HPDE6-E6E7 (cell line): ENCODE results near the gene TTC16.

Experiments used
- DNase-seq: peaks from one replicate; pipeline ENCODE4 v3.0.0; 2011; ENCODE audit warnings: missing footprints; ENCODE audit errors: extremely low spot score

Gene TTC16

DNA sequence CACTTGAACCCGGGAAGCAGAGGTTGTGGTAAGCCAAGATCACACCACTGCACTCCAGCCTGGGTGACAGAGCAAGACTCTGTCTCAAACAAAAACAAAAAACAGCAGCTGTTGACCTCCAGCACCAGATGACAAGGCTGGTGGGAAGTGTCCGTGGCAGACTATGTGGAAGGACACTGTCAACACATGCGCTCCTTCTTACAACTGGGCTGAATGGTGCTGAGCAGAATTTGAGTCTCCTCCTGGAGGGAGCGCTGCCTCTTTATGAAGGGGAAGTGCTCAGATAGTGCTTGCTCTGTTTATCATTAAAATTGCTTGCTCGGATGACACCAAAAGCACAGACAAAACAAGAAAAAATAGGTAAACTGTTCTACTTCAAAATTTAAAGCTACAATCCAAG lies 18.3 kb upstream of the TTC16 start:
- DNase-seq = no peak

DNA sequence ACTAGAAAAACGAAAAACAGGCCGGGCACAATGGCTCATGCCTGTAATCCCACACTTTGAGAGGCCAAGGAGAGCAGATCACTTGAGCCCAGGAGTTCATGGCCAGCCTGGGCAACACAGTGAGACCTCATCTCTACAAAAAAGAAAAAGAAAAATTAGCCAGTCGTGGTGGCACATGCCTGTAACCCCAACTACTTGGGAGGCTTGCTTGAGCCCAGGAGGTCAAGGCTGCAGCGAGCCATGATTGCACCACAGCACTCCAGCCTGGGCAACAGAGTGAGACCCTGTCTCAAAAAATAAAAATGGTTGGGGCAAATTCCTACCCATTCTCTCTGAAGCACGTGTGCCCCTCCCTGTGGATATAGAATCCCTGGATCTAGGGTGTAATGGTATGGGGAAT lies 17.5 kb upstream of the TTC16 start:
- no peak for DNase-seq

DNA sequence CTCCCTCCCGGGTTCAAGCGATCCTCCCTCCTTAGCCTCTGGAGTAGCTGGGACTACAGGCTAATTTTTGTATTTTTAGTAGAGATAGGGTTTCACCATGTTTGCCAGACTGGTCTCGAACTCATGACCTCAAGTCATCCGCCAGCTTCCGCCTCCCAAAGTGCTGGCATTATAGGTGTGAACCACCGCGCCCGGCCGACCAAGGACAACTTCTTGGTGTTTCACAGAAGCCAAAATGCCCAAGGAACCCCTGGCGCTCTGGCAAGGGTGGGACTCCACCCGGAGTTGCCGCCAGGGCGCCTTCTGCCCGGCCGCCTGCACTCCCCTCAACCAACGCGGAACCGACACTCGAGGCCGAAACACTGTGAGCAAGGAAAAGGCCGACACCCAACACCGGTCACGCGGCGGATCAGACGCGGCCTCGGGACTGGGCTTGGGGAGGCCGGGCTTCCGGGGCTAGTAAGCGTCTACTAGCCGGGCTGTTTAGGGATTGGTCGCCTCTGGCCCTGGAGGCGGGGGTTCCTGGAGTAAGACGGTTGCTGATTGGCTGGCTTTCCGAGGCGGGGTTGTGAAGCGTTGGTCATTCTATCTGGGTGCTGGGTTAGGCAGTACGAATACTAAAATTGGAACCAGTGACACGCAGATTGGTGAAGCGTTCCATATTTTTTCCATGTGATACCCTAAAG lies 16.8 kb upstream of the TTC16 start:
- peak; percentile 98 for DNase-seq

DNA sequence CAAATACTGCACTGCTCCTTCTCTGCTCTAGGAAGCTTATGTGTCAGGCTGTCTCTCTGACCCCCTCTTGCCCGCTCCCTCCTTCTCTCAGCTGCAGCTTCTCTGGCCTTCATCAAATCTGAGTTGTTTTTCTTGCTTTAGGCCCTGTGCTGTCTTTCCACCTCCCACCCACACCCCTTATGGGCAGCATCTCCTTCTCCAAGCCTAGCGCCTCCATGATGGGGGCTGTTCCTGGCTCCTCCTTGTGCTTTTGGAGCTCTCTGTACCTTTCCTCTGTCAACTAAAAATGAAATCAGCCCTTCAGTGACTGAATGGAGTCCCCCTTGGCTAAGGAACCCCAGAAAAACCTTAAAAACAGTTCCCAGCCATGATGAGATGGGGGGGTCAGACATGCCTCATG lies 15.7 kb upstream of the TTC16 start:
- DNase-seq = no peak

DNA sequence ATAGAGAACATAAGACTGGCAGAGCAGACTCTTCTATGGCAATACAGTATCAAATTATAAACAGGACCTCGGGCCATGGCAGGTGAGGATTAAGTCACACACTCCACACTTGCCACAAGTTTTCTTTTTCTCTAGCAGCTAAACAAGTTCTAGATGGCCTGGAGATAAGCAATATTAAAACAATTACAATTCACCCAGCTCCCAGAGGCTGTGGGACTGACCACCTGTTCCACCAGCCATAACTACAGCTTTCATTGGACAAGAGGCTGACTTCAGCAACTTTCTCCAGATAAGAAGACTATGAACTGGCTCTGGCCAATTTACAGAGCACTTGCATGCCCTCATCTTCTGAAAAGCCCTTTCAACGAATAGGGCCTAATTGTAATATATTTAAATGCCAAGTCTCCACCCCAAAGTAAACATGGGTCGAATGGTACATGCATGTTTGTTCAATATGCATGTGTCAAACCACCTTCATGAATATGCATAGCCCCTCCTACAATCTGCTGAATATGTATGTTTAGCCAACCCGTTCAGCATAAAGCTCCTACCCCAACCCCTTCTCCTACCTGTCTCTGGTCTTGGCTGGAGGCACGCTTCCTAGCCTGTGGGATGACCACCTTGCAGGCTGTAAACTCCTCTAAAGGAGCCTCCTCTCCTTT lies 15.2 kb upstream of the TTC16 start:
- no peak for DNase-seq

DNA sequence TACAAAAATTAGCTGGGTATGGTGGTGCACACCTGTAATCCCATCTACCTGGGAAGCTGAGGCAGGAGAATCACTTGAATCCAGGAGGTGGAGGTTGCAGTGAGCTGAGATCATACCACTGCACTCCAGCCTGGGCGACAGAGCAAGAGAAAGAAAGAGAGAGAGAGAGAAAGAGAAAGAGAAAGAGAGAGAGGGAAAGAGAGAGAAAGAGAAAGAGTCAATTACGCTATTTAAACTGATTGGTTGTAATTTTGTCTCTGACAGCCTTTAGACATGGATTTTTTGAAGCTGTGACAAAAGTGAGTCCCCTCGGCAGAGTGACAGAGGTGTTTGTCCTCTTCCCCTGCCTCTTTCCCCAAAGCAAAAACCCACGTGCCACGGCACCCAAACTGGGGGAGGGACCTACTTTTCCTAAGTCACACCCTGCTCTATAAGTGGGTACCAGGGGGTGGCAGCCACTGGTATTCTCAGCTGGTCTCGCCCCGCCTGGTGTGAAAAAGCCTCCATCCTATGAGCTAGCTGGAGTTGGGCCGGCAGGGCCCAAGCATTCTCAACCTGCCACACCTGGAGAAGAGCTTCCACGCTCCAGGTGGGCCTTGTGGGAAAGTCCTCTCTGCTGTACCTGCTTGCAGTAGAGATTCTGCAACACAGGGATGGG lies 12.5 kb upstream of the TTC16 start:
- no peak for DNase-seq

DNA sequence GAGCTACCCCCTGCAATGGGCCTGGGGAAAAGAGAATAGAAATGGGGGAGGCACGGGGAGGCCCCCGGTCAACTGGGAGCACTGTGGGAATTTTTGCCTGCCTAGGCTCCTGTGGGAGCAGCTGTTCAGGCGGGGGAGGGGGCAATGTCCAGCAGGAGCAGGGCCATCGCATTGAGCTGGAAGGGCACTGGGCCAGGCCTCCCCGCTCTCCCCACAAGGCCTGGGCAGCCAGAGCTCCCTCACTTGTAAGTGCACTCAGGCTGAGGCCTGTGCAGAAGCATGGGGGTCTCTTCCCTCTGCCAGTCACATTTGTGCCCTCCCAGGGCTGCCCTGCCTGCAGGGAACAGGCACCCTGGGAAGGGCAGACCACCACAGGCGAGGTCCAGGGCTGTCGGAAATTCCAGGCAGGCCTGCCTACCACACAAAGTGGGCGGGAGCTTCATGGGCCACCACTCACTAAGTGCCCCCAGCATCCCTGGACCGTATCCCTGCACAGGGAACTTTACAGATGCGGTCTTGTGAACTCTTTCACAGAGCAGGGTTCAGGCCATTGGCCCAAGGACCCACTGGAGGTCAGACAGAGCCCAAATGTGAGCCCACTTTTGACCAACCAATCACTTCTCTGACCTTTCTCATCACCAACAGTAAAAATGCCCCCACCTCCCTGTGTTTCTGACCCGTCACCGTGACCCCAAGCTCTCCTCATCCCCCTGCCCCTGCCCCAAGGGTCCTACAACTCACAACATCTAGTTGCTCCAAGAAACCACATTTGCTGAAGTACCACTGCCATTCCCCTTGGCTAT lies 10.1 kb upstream of the TTC16 start:
- DNase-seq = no peak

DNA sequence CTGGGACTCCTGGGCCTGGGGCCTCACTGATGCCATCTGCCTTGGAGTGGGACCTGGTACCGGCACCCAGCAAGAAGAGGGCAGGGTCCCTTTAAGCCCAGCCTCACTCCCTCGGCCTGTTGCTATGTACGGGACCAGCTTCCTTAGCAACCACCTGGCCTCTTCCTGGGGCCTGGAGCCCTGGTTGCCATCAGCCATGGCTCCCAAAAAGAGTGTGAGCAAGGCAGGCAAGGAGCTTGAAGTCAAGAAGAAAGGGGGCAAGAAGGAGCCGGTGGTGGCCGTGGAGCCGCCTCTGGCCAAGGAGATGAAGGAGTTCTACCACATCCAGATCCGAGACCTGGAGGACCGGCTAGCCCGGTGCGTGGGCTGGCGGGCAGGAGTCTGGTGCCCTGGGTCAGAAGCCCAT lies 9.0 kb upstream of the TTC16 start, which contains the start of gene CFAP157:
TSS of gene CFAP157 (plus strand) at position 153 of the 406 bp plus-strand sequence. CDS start at position 197, 44 bp downstream.
- DNase-seq = no peak

DNA sequence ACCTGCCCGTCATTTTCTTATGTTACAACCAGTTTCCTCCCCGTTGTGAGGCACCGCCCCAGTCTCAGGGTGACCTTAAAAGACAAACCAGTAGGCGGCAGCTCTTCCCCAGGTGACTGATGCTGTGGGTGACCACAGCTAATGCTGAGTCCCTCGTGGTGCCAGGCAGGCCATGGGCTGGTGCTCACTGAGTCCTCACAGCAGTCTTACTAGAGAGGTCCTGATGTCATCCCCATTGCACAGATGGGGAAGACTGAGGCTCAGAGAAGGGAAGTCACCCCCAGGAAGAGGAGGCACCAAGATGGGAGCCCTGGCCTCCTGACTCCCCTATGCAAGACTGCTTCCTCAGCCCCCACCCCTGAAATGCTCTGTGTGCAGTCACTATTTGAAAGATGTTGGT lies 8.1 kb upstream of the TTC16 start:
- no peak for DNase-seq

DNA sequence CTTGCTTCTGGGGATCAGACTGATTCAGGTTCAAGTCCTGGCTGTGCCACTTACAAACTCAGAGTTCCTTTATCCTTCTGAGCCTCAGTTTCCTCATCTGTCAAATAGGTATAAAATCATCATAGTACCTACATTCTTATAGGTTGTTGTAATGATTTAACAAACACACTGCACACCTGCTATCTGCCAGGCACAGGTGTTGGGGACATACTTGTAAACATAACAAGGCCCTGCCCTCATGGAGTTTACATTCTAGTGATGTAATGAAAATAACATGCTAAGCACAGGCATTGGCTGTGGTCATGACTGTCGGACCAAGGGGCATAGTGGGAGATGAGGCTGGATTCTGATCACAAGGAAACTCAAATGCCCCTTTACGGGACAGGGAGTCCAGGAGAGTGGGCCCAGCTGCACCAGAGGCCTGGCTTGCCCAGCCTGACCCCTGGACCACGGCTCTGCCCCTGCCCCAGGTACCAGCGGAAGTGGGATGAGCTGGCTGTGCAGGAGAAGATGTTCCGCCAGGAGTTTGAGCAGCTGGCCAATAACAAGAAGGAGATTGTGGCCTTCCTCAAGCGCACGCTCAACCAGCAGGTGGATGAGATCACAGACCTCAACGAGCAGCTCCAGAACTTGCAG lies 6.8 kb upstream of the TTC16 start:
- no peak for DNase-seq

DNA sequence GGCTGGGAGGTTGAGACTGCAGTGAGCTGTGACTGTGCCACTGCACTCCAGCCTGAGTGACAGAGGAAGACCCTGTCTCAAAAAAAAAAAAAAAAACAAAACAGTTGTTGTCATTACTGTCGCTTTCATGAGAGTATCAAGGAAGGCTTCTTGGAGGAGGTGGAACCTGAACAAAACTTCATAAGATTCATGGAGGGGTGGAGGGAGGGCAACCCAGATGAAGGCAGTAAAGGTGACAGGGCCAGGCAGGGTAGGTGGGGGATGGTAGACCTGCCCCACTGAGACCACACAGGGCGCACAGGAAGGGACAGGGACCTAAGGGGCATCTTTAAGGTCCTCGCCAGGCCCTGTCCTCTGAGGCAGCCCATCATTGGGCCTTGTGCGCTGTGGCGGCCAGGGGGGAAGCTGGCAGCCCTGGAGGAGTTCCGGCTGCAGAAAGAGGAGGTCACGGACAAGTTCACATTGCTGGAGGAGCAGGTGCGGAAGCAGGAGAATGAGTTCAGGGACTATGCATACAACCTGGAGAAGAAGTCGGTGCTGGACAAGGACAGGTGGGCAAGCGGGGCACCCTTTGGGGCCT lies 5.6 kb upstream of the TTC16 start:
- DNase-seq = no peak

DNA sequence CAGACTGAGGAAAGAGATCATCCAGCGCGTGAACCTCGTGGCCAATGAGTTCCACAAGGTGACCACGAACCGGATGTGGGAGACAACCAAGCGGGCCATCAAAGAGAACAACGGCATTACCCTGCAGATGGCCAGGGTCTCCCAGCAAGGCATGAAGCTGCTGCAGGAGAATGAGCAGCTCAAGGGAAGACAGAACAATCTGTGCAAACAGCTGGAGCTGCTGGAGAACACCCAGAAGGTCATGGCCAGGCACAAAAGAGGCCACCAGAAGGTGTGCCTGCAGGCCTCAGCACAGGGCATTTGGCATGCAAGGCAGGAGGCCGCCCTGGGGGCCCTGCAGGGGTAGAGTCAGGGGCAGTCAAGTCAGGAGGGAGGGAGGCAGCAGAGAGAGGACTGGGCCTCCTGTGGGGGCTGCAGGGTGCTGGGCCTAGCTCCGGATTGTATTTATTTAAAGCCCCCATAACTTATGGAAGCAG lies 4.6 kb upstream of the TTC16 start:
- no peak for DNase-seq

DNA sequence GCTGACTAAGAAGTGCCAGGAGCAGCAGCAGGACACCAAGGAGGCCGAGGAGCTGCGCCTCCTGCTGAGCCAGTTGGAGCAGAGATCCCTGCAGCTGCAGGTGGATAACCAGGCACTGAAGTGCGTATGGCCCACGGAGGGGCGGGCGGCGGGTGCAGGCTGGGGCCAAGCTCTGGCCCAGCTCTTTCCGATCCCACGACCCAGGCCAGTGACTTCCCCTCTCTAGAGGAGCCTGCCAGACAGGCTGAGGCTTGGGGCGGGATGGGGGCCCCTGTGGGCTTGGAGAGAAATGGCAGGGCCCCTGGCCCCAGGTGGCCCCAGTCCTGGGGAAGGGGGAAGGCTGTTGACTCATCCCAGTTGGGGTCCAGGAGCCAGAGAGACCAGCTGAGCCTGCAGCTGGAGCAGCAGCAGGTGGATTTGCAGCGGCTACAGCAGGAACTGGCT lies 4.0 kb upstream of the TTC16 start:
- DNase-seq = no peak

DNA sequence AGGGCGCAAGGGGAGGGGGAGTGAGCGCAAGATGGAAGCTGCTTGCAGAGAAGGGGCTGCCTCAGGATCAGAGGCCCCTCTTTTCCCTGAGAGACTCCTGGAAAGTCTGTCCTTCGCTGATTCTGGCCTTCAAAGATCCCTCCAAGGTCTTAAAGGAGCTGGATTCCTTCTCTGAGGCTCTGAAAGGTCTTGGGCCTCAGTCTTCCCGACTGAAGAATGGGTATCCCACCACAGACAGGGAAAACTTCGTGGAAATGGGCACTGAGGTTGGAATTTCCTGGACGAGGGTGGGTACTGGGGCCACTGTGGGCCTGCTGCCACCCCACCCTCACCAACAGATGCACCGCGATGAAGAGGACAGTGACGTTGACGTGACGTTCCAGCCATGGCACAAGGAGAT lies 3.5 kb upstream of the TTC16 start:
- DNase-seq = no peak

DNA sequence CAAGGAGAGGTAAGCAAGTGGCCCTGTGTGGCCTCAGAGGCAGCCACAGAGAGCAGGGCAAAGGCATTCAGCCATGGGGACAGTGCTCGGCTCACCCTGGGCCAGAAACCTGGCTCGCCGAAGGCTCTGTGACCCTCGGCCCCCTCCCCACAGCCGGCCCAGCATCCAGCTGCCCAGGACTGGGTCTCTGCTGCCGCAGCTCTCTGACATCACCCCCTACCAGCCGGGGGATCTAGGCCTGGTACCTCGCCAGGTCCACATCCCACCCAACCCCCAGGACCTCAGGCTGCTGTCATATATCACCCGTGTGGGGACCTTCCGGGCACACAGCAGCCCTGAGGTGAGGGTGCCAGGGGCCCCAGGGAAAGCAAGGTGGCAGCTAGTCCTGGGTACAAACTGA lies 3.0 kb upstream of the TTC16 start:
- DNase-seq = no peak

DNA sequence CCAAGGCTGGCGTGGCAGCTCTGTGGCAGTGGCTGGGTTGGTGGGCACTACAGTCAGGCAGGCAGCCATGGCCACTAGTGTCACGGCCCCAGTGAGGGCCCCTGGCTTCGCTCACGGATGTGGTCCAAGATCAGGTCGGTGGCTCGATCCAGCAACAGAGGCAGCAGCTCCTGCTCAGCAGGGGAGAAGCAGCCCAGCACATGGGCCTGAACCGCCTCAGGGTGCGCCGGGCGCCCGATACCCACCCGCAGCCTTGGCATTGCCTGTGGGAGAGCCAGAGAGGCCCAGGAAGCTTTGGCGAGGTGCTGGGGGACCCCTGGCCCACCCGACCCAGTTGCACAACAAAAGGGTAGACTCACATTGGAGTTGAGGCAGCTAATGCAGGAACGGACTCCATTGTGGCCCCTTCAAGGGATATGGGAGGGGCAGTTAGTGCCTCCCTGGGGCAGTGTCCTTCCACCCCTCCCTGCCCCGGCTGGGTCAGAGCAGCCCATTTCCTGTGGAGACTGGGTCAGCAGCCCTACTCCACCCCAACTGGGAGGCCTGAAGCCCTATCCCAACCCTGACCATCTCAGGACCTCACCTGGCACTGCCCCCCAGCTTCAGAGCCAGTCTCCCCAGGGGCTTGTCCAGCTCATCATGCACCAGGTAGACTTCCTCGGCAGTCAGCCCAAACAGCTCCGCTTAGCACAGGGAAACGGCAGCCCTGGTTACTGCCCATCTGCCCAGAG lies 1.7 kb upstream of the TTC16 start:
- DNase-seq = no peak

DNA sequence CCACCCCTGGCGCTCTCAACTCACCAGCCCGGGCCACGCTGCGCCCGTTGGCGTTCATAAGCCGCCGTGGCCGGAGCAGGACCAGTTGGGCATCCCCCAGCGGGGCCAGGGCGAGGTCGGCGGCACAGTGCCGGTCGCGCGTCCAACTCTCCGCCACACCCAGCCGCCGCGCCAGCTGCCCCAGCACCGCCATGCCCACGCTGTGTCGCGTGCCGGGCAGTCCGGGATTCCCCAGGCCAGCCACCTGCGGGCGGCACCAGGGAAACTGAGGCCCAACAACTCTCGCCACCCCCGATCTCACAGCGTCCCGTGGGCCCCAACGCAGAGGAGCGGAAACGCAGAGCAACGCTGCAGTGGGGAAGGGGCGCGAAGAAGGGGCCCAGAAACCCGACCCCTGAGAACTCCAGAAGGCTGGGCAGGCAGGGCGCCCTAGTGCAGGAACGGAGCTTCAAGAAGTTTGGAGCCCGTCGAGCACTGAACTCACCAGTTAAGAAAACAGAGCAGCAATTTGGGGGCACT lies 869 bp upstream of the TTC16 start:
- DNase-seq = no peak

DNA sequence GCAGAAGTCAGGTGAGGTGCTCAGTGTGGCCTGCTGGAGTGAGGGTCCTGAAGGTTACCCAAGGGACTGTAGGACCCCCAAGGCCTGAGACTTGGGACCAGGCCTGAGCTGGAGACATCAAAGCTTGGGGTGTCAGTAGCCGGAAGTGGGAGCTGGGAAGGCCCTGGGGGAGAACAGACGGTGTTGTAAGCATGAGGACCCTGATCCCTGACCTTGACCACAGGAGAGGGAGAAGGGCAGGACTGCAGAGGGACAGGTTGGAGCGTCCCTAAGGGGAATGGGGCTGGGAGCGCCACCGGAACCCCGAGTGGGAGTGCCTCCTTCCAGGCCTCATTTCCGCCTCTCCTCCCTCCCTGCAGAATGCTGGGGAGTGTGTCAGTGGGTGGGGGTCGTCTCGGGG lies 533 bp downstream of the TTC16 start:
- DNase-seq = no peak

DNA sequence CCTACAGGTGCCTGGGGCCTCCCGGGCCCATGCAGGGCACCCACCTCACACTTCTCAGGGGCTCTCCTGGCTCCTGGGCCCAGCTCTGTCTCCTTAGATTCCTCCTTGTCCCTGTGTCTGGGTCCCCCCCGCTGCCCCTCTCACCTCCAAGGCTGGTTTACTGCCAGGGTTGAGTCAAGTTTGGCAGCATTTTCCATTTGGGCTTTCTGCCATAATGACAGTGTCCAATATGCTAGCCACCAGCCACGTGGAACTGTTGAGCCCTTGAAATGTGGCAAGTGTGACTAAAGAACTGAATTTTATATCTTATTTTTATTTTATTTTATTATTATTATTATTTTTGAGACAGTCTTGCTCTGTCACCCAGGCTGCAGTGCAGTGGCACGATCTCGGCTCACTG lies 1.9 kb downstream of the TTC16 start:
- DNase-seq = no peak
